Gastroesophageal sphincter (tissue), 3 donors: Measurements from ENCODE around the gene C19orf38.

ENCODE experiments used
- CTCF ChIP-seq, 4 experiments: fragments of 200-600 bp in 2 of 4; fragments of 450-650 bp in 2 of 4; sonication (generic) in 1 of 4; IDR thresholded peaks; one replicate each; pipeline ENCODE4 v1.5.1; 2017 to 2019; ENCODE audit warnings: antibody characterized with exemption in 4 of 4, mild to moderate bottlenecking in 2 of 4, moderate library complexity in 2 of 4
- POLR2A ChIP-seq, 2 donors: fragments of 450-650 bp; IDR thresholded peaks; one replicate each; pipeline ENCODE4 v1.6.1; 2017; ENCODE audit warnings: antibody characterized with exemption in 2 of 2, mild to moderate bottlenecking in 2 of 2, moderate library complexity in 1 of 2

- no peak for TF ChIP-seq CTCF (IDR thresholded peaks at IDR 0.05)
- no peak for TF ChIP-seq POLR2A (IDR thresholded peaks at IDR 0.05)
Observed at GRCh38 chr19:10803252-10803651, 45.0 kb upstream of the C19orf38 start.
